SK-N-MC (cell line): Measurements from ENCODE around the gene CDK13.

Experiments used
- EZH2 ChIP-seq: fragments of 200-600 bp; sonication (generic); IDR thresholded peaks from one replicate; pipeline ENCODE4 v1.6.1; 2017; ENCODE audit warnings: antibody characterized with exemption
- POLR2AphosphoS5 ChIP-seq: IDR thresholded peaks from 2 replicates; pipeline ENCODE4 v1.6.1; 2012; ENCODE audit warnings: mild to moderate bottlenecking, low read depth, low read length, borderline replicate concordance

- TF ChIP-seq EZH2 (no peak), POLR2AphosphoS5 (no peak)
Measured at GRCh38 chr7:40058026-40058425, 108.0 kb downstream of the CDK13 start.
